ENCODE results near the gene SLF2. TPM values are rescaled to one million over a fixed set of nuclear protein-coding genes. Genes with fewer than 3 reads are reported as not detected.

The SLF2 gene
- total and polyA plus RNA-seq, 9 of the 15 experiments (the other 6 are each of a cell fraction or from before 2014, with no cell fraction given), result 1.7 to 18.4 (median 7.8) TPM

DNA sequence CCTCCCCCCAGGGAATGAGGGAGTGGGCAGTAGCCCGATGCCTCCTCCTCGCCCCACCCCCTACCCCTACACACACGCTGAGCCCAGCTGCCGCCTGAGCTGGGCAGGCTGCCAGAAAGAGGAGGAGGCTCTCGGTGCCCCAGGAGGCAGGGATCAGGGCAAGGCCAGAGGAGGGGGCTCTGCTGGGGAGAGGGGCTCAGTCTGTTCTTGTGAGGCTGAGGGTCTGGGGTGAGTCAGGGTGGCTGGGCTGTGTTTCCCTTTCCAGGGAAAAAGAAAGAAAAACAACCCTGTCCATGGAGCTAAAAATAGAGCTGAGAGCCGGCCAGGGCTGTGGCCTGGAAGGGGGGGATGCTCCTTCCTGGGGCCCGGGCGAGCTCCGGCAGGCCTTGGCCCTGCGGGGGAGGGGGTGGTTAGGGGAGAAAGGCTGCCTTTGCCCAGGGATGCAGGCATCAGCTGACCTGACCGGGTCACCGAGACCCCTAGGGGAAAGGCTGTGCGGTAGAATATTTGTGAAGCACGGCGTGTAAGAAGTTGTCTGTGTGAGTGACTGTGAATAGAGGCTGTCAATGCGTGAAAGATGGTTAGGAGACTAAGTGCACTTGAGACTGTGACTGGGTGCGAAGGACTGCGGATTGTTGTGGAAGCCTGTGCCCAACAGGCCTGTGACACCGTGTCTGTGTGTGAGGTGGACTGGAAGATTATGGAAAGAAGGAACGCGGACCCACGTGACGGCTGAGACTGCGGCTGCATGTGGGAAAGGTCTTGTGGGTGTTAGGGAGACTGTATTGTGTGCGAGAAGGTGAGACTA, 85.6 kb downstream of the SLF2 start (continued):
- TF ChIP-seq, protein P1, sequence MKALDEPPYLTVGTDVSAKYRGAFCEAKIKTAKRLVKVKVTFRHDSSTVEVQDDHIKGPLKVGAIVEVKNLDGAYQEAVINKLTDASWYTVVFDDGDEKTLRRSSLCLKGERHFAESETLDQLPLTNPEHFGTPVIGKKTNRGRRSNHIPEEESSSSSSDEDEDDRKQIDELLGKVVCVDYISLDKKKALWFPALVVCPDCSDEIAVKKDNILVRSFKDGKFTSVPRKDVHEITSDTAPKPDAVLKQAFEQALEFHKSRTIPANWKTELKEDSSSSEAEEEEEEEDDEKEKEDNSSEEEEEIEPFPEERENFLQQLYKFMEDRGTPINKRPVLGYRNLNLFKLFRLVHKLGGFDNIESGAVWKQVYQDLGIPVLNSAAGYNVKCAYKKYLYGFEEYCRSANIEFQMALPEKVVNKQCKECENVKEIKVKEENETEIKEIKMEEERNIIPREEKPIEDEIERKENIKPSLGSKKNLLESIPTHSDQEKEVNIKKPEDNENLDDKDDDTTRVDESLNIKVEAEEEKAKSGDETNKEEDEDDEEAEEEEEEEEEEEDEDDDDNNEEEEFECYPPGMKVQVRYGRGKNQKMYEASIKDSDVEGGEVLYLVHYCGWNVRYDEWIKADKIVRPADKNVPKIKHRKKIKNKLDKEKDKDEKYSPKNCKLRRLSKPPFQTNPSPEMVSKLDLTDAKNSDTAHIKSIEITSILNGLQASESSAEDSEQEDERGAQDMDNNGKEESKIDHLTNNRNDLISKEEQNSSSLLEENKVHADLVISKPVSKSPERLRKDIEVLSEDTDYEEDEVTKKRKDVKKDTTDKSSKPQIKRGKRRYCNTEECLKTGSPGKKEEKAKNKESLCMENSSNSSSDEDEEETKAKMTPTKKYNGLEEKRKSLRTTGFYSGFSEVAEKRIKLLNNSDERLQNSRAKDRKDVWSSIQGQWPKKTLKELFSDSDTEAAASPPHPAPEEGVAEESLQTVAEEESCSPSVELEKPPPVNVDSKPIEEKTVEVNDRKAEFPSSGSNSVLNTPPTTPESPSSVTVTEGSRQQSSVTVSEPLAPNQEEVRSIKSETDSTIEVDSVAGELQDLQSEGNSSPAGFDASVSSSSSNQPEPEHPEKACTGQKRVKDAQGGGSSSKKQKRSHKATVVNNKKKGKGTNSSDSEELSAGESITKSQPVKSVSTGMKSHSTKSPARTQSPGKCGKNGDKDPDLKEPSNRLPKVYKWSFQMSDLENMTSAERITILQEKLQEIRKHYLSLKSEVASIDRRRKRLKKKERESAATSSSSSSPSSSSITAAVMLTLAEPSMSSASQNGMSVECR (CRISPR knock-in tag; IDR thresholded peaks at IDR 0.05), result no peak; the same call in 1 of the 2 replicates
- TF ChIP-seq NFIX (CRISPR knock-in tag; IDR thresholded peaks at IDR 0.05; ENCODE audit: low read depth), result no peak
- TF ChIP-seq ZNF431 (CRISPR knock-in tag; IDR thresholded peaks at IDR 0.05), result no peak
- TF ChIP-seq MCM3 (IDR thresholded peaks at IDR 0.05), result no peak
- no peak for TF ChIP-seq ZNF695 (CRISPR knock-in tag; IDR thresholded peaks at IDR 0.05)
- no peak for TF ChIP-seq POU5F1 (IDR thresholded peaks at IDR 0.05; ENCODE audit: borderline replicate concordance, low read depth, low read length, partially characterized antibody)
- TF ChIP-seq, protein P2, sequence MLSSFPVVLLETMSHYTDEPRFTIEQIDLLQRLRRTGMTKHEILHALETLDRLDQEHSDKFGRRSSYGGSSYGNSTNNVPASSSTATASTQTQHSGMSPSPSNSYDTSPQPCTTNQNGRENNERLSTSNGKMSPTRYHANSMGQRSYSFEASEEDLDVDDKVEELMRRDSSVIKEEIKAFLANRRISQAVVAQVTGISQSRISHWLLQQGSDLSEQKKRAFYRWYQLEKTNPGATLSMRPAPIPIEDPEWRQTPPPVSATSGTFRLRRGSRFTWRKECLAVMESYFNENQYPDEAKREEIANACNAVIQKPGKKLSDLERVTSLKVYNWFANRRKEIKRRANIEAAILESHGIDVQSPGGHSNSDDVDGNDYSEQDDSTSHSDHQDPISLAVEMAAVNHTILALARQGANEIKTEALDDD (IDR thresholded peaks at IDR 0.05), result no peak
- TF ChIP-seq, protein P3, sequence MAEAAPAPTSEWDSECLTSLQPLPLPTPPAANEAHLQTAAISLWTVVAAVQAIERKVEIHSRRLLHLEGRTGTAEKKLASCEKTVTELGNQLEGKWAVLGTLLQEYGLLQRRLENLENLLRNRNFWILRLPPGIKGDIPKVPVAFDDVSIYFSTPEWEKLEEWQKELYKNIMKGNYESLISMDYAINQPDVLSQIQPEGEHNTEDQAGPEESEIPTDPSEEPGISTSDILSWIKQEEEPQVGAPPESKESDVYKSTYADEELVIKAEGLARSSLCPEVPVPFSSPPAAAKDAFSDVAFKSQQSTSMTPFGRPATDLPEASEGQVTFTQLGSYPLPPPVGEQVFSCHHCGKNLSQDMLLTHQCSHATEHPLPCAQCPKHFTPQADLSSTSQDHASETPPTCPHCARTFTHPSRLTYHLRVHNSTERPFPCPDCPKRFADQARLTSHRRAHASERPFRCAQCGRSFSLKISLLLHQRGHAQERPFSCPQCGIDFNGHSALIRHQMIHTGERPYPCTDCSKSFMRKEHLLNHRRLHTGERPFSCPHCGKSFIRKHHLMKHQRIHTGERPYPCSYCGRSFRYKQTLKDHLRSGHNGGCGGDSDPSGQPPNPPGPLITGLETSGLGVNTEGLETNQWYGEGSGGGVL (CRISPR knock-in tag; IDR thresholded peaks at IDR 0.05), result no peak
- TF ChIP-seq HLTF (IDR thresholded peaks at IDR 0.05), result no peak
- TF ChIP-seq ASH1L (IDR thresholded peaks at IDR 0.05; ENCODE audit: borderline replicate concordance, low read depth, partially characterized antibody), result no peak
- TF ChIP-seq, protein P4, sequence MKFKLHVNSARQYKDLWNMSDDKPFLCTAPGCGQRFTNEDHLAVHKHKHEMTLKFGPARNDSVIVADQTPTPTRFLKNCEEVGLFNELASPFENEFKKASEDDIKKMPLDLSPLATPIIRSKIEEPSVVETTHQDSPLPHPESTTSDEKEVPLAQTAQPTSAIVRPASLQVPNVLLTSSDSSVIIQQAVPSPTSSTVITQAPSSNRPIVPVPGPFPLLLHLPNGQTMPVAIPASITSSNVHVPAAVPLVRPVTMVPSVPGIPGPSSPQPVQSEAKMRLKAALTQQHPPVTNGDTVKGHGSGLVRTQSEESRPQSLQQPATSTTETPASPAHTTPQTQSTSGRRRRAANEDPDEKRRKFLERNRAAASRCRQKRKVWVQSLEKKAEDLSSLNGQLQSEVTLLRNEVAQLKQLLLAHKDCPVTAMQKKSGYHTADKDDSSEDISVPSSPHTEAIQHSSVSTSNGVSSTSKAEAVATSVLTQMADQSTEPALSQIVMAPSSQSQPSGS (CRISPR knock-in tag; IDR thresholded peaks at IDR 0.05), result no peak
- TF ChIP-seq TOE1 (IDR thresholded peaks at IDR 0.05; ENCODE audit: borderline replicate concordance), result no peak
- TF ChIP-seq TOE1 (CRISPR knock-in tag; IDR thresholded peaks at IDR 0.05; ENCODE audit: borderline replicate concordance, low read depth), result no peak
- peak; percentile 46; the same call in 1 of the 2 replicates for TF ChIP-seq ZBTB7A (IDR thresholded peaks at IDR 0.05; ENCODE audit: borderline replicate concordance, control insufficient read depth, low read depth, low read length)
- TF ChIP-seq TAL1 (IDR thresholded peaks at IDR 0.05), result no peak
- TF ChIP-seq JUNB (CRISPR knock-in tag; conservative IDR thresholded peaks at IDR 0.05), result no peak
